Peyer's patch (tissue), 4 donors: ENCODE data around the gene ABCB9.

Experiments used
- CTCF ChIP-seq, 6 experiments: fragments of 450-650 bp in 4 of 6; fragments of 200-600 bp in 2 of 6; sonication (generic) in 1 of 6; IDR thresholded peaks; one replicate each; pipeline ENCODE4 v1.5.1; 2017 to 2019; ENCODE audit warnings: antibody characterized with exemption in 6 of 6, mild to moderate bottlenecking in 3 of 6, moderate library complexity in 1 of 6
- POLR2A ChIP-seq, 2 donors: fragments of 450-650 bp; IDR thresholded peaks; one replicate each; pipeline ENCODE4 v1.5.1; 2017; ENCODE audit warnings: antibody characterized with exemption in 2 of 2, mild to moderate bottlenecking in 2 of 2, moderate library complexity in 2 of 2

- TF ChIP-seq POLR2A (IDR thresholded peaks at IDR 0.05) (no peak), CTCF (IDR thresholded peaks at IDR 0.05) (no peak)
Observed at GRCh38 chr12:122989225-122989839, 23.1 kb upstream of the ABCB9 start.
